ENCODE data around the gene CARMIL1. TPM values are rescaled to one million over a fixed set of nuclear protein-coding genes. Genes with fewer than 3 reads are reported as not detected.

Gene CARMIL1
- total RNA-seq, 2 experiments from 2014 or later, result 3.9 to 4.7 TPM

GRCh38 chr6:25472906-25473305 is 193.7 kb downstream of the CARMIL1 start:
- Mint-ChIP-seq H3K4me3 (no peak overlapping the region), H3K27me3 (no peaks in the 10 kb centered on the region), H3K27ac (no peak overlapping the region), H3K9me3 (no peaks in the 10 kb centered on the region), H3K4me1 (ENCODE audit: low read depth) (no peaks in the 10 kb centered on the region), H3K36me3 (ENCODE audit: low read depth) (peaks cover 24% of the 10 kb centered on the region)
- ATAC-seq (ENCODE audit: poor library complexity) (no peak), DNase-seq (no peak)
- no peaks in the 10 kb centered on the region for H3K4me1 ChIP-seq (ENCODE audit: insufficient read depth, low read length)
- no peaks in the 10 kb centered on the region for H3K9me3 ChIP-seq (ENCODE audit: control insufficient read depth in 1 of 2, insufficient read depth in 1 of 2, low read length in 2 of 2)
- H3K36me3 ChIP-seq (ENCODE audit: insufficient read depth, low read length), result no peaks in the 10 kb centered on the region
- no peak for TF ChIP-seq CTCF (IDR thresholded peaks at IDR 0.05)
- ChIA-PET CTCF (no interaction called here), POLR2A (no interaction called here)
- H3K27me3 ChIP-seq (ENCODE audit: control insufficient read depth in 1 of 2, insufficient read depth in 2 of 2, low read length in 2 of 2), result no peaks in the 10 kb centered on the region
- no peak overlapping the region for H3K27ac ChIP-seq (ENCODE audit: low read depth in 1 of 2, low read length in 2 of 2)
- intact Hi-C loops (cut with DNase I, micrococcal nuclease), result loop anchor here in 1 of 2 experiments (5.0 kb wide), 1 partner anchor 196 kb away; the partner anchor contains the start of gene CARMIL1
- H3K4me3 ChIP-seq (ENCODE audit: low read length), result no peak overlapping the region

- H3K9me3 ChIP-seq (ENCODE audit: control insufficient read depth in 1 of 2, insufficient read depth in 1 of 2, low read length in 2 of 2), result no peaks in the 10 kb centered on the region
- no peaks in the 10 kb centered on the region for H3K4me1 ChIP-seq (ENCODE audit: insufficient read depth, low read length)
- H3K9me3 Mint-ChIP-seq, result no peaks in the 10 kb centered on the region
- H3K27me3 ChIP-seq (ENCODE audit: control insufficient read depth in 1 of 2, insufficient read depth in 2 of 2, low read length in 2 of 2), result no peaks in the 10 kb centered on the region
- H3K36me3 Mint-ChIP-seq (ENCODE audit: low read depth), result peaks cover 24% of the 10 kb centered on the region
- no peak overlapping the region for H3K4me3 ChIP-seq (ENCODE audit: low read length)
- no peak overlapping the region for H3K27ac ChIP-seq (ENCODE audit: low read depth in 1 of 2, low read length in 2 of 2)
- intact Hi-C loops (cut with DNase I, micrococcal nuclease), result loop anchor here in 1 of 2 experiments (5.0 kb wide), 1 partner anchor 196 kb away; the partner anchor contains the start of gene CARMIL1
- H3K4me1 Mint-ChIP-seq (ENCODE audit: low read depth), result no peaks in the 10 kb centered on the region
- ChIA-PET POLR2A (no interaction called here), CTCF (no interaction called here)
- ATAC-seq (ENCODE audit: poor library complexity) (no peak), DNase-seq (no peak)
- no peaks in the 10 kb centered on the region for H3K27me3 Mint-ChIP-seq
- H3K27ac Mint-ChIP-seq, result no peak overlapping the region
- H3K36me3 ChIP-seq (ENCODE audit: insufficient read depth, low read length), result no peaks in the 10 kb centered on the region
- no peak overlapping the region for H3K4me3 Mint-ChIP-seq
- no peak for TF ChIP-seq CTCF (IDR thresholded peaks at IDR 0.05)
These were observed 194.3 kb downstream of the CARMIL1 start for GRCh38 chr6:25473447-25473846.

- intact Hi-C loops (cut with DNase I, micrococcal nuclease), result no loop called here
- Histone ChIP-seq H3K4me3 (ENCODE audit: low read length) (no peak overlapping the region), H3K9me3 (ENCODE audit: control insufficient read depth in 1 of 2, insufficient read depth in 1 of 2, low read length in 2 of 2) (no peaks in the 10 kb centered on the region), H3K4me1 (ENCODE audit: insufficient read depth, low read length) (no peaks in the 10 kb centered on the region), H3K36me3 (ENCODE audit: insufficient read depth, low read length) (no peaks in the 10 kb centered on the region), H3K27me3 (ENCODE audit: control insufficient read depth in 1 of 2, insufficient read depth in 2 of 2, low read length in 2 of 2) (no peaks in the 10 kb centered on the region), H3K27ac (ENCODE audit: low read depth in 1 of 2, low read length in 2 of 2) (no peak overlapping the region)
- DNase-seq (no peak), ATAC-seq (ENCODE audit: poor library complexity) (no peak)
- no peaks in the 10 kb centered on the region for H3K4me1 Mint-ChIP-seq (ENCODE audit: low read depth)
- no peaks in the 10 kb centered on the region for H3K9me3 Mint-ChIP-seq
- no peak overlapping the region for H3K27ac Mint-ChIP-seq
- ChIA-PET POLR2A (no interaction called here), CTCF (no interaction called here)
- H3K36me3 Mint-ChIP-seq (ENCODE audit: low read depth), result peaks cover 29% of the 10 kb centered on the region
- no peaks in the 10 kb centered on the region for H3K27me3 Mint-ChIP-seq
- no peak for TF ChIP-seq CTCF (IDR thresholded peaks at IDR 0.05)
- H3K4me3 Mint-ChIP-seq, result no peak overlapping the region
These were observed 197.0 kb downstream of the CARMIL1 start for GRCh38 chr6:25476126-25476525.

Data from CD4-positive, alpha-beta T cell (primary cell).